HG02642 (cell line): ENCODE measurements around the gene IL5RA.
A peak's percentile ranks its signal among the peaks of the same experiment; 100 is the strongest.

Source experiments
- ATAC-seq: cut with Tn5 transposase; IDR thresholded peaks from one replicate; pipeline ENCODE4 v1.9.1; 2021; ENCODE audit warnings: mild to moderate bottlenecking; ENCODE audit not compliant: unreplicated experiment, poor library complexity

IL5RA gene

DNA sequence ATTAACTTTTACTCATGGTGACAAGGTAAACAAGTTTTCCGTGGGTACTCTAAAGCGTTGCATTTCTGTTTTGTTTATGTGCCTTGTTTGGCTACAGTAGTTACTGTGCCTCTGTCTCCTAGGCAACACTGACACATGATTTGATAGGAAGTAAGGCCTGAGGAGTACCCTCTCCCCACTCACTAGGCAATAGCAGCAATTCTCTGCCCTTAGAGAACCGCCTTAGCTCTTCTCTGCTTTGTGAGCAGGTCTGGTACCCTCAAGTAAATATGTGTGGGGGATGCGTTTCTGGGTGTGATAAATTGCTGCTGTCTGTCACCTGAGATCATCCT is at the start of gene IL5RA:
Gene IL5RA, minus strand, starts transcription at position 76 of the 332 bp plus-strand sequence. CDS start 5,390 bp downstream, outside the sequence.
- peak; percentile 66 for ATAC-seq

- no peak for ATAC-seq
Measured at GRCh38 chr3:3157484-3157883, 47.3 kb upstream of the IL5RA start.

- ATAC-seq, result no peak
Measured at GRCh38 chr3:3154879-3155610, 44.9 kb upstream of the IL5RA start.

DNA sequence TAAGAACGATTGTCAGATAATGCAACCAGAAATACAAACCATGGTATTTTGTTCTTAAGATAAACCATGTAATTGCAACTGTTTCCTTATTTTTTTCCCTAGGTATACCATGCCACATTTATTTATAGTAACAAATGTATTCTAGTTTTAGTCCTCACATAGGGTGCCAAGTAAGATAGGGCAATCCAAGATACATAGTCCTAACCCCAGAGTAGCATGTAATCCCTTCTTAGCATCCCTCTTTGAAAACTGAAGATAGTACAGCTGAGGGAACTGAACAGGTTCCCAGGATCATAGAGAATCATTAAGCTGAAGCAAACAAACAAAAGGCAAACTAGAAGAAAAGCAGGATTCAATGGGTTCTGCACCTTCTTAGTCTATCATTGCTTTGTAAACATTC is 41.3 kb upstream of the IL5RA start:
- no peak for ATAC-seq

GRCh38 chr3:3149560-3149959 is 39.4 kb upstream of the IL5RA start:
- no peak for ATAC-seq

- ATAC-seq, result no peak
Measured at GRCh38 chr3:3145831-3146230, 35.7 kb upstream of the IL5RA start.

- ATAC-seq, result peak; percentile 53
Measured at GRCh38 chr3:3141939-3142338, 31.8 kb upstream of the IL5RA start.

DNA sequence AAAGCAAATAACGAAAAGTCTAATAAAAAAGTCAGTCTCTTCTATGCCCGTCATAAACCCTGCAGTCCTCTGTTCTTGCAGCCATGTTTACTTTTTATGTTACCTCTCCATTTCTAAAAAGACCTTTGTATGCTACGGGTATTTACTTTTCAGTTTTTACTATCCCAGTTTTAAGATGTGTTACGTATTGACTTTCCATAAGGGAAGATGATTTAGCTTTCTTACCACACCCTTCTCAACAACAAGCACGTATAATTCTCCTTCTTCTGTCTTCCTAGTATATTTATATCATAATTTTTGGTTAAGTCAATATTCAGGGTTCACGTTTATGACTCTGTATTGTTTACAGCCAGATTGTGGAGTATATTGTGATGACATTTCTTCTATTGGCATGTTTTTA is 27.4 kb upstream of the IL5RA start:
- ATAC-seq, result no peak

DNA sequence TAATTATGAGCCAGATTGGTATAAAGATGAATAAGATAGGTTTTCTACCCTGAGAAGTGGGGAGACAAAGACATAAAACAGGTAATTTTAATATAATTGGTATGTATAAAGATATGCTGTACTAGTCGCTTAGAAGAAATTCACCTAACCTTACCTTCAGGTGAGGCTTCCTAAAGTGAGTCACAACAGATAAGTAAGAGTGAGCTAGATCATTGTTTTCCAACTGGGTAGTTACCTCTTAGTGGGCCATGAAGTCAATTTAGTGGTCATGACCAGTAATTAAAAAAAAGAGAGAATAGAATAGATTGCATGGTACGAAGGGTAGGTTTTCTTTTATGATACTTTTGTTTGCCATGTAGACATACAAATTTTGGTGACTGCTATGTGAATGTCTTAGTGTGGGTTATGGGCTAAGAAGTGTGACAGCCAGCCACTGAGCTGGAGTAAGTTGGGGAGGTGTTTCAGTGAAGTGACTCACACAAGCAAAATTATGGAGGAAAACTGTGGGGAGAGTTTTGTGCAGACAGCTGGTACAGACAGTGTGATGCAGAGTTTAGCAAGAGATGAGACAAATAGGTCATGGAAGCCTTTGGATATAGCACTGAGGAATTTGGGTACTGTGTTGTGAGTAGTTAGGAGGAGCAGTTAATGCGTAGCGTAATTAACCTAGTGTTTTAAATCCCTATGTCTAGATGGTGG is 24.7 kb upstream of the IL5RA start:
- no peak for ATAC-seq

- ATAC-seq, result no peak
Measured at GRCh38 chr3:3133500-3133899, 23.3 kb upstream of the IL5RA start.

- ATAC-seq, result no peak
Measured at GRCh38 chr3:3129579-3129978, 19.4 kb upstream of the IL5RA start.

DNA sequence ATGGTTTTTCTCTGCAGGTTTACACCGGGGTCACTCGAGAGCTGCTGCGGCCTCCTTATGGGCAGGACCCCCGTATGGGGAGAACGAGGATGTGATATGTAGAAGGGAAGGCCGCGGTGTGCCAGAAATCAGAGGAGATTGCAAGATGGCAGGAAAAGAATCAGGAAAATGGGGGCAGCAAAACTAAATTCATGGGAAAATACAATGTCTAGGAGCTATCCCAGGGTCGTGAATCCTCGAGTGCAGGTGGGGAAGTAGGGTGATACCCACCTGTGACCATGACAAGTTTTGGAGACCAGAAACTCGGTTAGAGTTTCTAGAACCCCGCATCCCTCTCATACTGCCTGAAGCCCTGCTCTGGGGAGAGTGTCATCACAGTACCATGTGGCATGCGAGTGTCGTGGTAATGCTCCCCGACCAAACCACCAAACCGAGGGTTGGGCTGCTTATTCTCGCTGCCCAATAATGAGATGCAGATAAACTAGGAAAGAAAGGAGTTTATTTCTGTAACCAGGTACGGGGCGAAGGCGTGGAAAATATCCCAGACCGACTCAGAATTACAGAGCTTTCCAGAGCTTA is 17.3 kb upstream of the IL5RA start:
- ATAC-seq, result peak; percentile 21

DNA sequence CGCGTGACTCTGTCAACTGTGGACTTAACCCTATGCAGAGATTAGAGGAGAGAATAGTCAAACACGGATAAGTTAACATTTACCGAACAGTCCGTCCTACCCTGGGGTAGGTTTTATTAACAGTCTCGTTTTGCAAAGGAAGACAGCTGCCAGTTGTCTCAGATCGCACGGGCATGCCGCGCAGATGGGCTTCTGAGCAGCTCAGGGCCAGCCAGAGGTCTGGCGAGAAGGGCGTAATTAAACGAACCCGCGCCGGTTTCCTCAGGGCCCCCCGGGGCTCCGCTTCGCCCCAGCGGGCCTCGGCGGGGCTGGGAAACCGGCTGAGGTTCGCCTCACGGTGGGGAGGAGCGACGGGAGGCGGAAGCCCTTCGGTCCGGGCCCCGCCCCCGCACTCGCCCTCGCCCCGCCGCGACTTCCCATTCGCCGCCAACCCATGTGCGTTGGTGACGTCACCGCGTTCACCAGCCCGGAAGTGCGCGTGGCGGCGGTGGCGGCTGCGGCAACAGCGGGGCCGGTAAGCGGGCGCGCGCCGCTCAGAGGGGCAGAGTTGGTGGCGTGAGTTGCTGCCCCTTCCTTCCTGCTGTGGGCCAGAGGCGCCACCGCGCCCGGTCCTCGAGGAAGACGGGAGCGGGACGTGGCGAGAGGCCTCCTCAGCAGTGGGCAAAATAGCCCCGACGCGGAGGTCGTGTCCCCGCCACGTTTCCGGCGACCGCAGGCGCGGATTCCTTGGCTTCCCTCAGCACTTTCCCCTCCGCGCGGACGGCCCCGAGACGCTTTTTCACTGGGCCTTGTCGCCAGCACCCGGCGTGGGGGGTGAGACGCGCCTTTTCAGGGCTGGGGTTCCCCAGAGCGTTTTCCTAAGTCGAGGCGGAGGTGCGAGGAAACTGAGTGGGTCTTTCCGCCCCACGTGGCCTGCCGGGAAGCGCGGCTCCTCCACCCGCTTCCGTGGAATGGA is 16.6 kb upstream of the IL5RA start, which contains the start of gene TRNT1:
Gene TRNT1, plus strand, starts transcription at position 464 of the 955 bp plus-strand sequence. CDS start 2,101 bp downstream, outside the sequence.
- ATAC-seq, result peak; percentile 94

DNA sequence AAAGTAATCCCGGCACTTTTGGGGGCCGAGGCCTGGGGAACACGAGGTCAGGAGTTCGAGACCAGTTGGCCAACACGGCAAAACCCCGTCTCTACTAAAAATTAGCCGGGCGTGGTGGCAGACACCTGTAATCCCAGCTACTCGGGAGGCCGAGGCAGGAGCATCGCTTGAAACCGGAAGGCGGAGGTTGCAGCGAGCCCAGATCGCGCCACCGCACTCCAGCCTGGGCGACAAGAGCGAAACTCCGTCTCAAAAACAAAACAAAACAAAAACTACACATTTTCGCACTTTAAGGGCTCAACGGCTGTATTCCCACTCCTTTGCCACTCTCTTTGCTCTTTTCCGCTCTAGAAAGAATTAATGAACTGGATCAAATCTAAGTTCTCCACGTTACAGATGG is 15.8 kb upstream of the IL5RA start:
- ATAC-seq, result no peak

GRCh38 chr3:3119393-3119851 is 9.2 kb upstream of the IL5RA start:
- ATAC-seq, result no peak

GRCh38 chr3:3117651-3118050 is 7.5 kb upstream of the IL5RA start:
- ATAC-seq, result no peak

DNA sequence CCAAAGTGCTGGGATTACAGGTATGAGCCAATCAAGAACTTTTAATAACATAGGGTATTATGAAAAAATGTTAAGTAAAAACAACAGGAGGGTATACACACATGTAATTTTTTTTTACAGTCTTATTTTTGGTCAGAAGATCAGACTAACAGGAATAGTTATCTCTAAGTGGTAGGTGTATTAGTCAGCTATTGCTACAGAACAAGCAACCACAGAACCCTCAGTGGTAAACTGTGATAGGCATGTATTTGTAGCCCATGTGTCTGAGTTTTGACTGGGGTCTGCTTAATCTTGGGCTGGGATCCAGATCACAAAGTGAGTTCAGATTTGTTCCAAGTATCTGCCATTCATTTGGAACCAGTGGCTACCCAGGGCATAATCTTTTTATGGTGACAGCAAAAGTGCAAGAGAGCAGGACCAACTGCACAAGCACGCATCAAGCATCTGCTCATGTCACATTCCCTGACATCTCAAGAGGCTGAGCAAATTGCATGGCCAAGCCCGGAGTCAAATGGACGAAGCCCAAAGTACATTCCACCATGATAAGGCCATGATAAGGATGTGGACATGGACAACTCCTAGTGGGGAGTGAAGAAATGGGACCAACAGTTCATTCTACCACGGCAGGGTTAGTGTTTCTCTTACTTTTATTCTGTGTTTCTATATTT is 3.0 kb upstream of the IL5RA start:
- ATAC-seq, result no peak

GRCh38 chr3:3110749-3111361 is 681 bp upstream of the IL5RA start:
- ATAC-seq, result peak; percentile 39
